Superior temporal gyrus (tissue), 1 donor: ENCODE measurements around the gene ANKRD36C.
A peak's percentile ranks its signal among the peaks of the same experiment; 100 is the strongest.
"Not testable (repeated sequence)": the region's sequence is repeated elsewhere in the genome, so short reads cannot be mapped to it uniquely, and the experiment has no call there.

Experiments
- DNase-seq: peaks from one replicate; pipeline ENCODE4 v3.0.0-alpha.2; 2016; ENCODE audit errors: extremely low spot score

Gene ANKRD36C

GRCh38 chr2:95991351-95992094 lies at the start of gene ANKRD36C:
TSS of gene ANKRD36C (minus strand) at chr2:95991824. CDS start at chr2:95991708, 116 bp downstream.
- peak; percentile 35 for DNase-seq

- not testable (repeated sequence) for DNase-seq
Observed at GRCh38 chr2:96035554-96035953, 43.9 kb upstream of the ANKRD36C start.

GRCh38 chr2:96034792-96035191 lies 43.2 kb upstream of the ANKRD36C start, which contains the start of gene GPAT2:
TSS of gene GPAT2 (minus strand) at chr2:96034916. CDS start at chr2:96032359, 2,557 bp downstream.
- not testable (repeated sequence) for DNase-seq

- not testable (repeated sequence) for DNase-seq
Observed at GRCh38 chr2:96033997-96034396, 42.4 kb upstream of the ANKRD36C start.

- DNase-seq: not testable (repeated sequence)
Observed at GRCh38 chr2:96027725-96028325, 36.2 kb upstream of the ANKRD36C start.

GRCh38 chr2:96025755-96026154 lies 34.1 kb upstream of the ANKRD36C start:
- not testable (repeated sequence) for DNase-seq

GRCh38 chr2:96025194-96025492 lies 33.5 kb upstream of the ANKRD36C start:
- DNase-seq: no peak

- DNase-seq: no peak
Observed at GRCh38 chr2:96024336-96025193, 32.9 kb upstream of the ANKRD36C start.

- not testable (repeated sequence) for DNase-seq
Observed at GRCh38 chr2:96023701-96024100, 32.1 kb upstream of the ANKRD36C start.

- peak; percentile 90 for DNase-seq
Observed at GRCh38 chr2:96022701-96023447, 31.2 kb upstream of the ANKRD36C start.

GRCh38 chr2:96022126-96022525 lies 30.5 kb upstream of the ANKRD36C start:
- not testable (repeated sequence) for DNase-seq

- DNase-seq: not testable (repeated sequence)
Observed at GRCh38 chr2:96021142-96021541, 29.5 kb upstream of the ANKRD36C start.

GRCh38 chr2:96019909-96020590 lies 28.4 kb upstream of the ANKRD36C start:
- DNase-seq: not testable (repeated sequence)

GRCh38 chr2:96016321-96016720 lies 24.7 kb upstream of the ANKRD36C start:
- not testable (repeated sequence) for DNase-seq

GRCh38 chr2:96012792-96013264 lies 21.2 kb upstream of the ANKRD36C start:
- DNase-seq: not testable (repeated sequence)

- peak; percentile 80 for DNase-seq
Observed at GRCh38 chr2:96012086-96012791, 20.6 kb upstream of the ANKRD36C start.

GRCh38 chr2:96011129-96011455 lies 19.5 kb upstream of the ANKRD36C start:
- DNase-seq: peak; percentile 66

GRCh38 chr2:96010320-96011128 lies 18.9 kb upstream of the ANKRD36C start:
- peak; percentile 94 for DNase-seq

- not testable (repeated sequence) for DNase-seq
Observed at GRCh38 chr2:96009833-96010232, 18.2 kb upstream of the ANKRD36C start.
